Endothelial cell of umbilical vein (primary cell): ENCODE data around the gene GHRHR.

ENCODE experiments used
- CTCF ChIP-seq, 2 donors: IDR thresholded peaks; 1 replicate in 1 of 2; 2 replicates in 1 of 2; pipeline ENCODE4 v1.5.1; 2011; ENCODE audit warnings: low read length in 2 of 2, mild to moderate bottlenecking in 2 of 2, moderate library complexity in 2 of 2, control low read depth in 1 of 2, inconsistent platforms in 1 of 2, low read depth in 1 of 2; ENCODE audit not compliant: insufficient read depth in 1 of 2; ENCODE audit errors: extremely low read depth in 1 of 2
- MAX ChIP-seq: IDR thresholded peaks from 2 replicates; pipeline ENCODE4 v1.6.1; 2011; ENCODE audit not compliant: insufficient read depth, insufficient read length

- no peak for TF ChIP-seq CTCF (IDR thresholded peaks at IDR 0.05; ENCODE audit: extremely low read depth in 1 of 2, insufficient read depth in 1 of 2, low read depth in 1 of 2, low read length in 2 of 2)
- no peak for TF ChIP-seq MAX
Measured at GRCh38 chr7:30954914-30955313, 8.8 kb upstream of the GHRHR start.
